Ascending aorta (tissue), 2 donors: ENCODE data around the gene CBX7. TPM values are rescaled to one million over a fixed set of nuclear protein-coding genes. Genes with fewer than 3 reads are reported as not detected.

ENCODE experiments used
- DNase-seq, 2 donors: peaks; one replicate each; pipeline ENCODE4 v3.0.0-alpha.2; 2019; ENCODE audit warnings: low spot score in 2 of 2
- H3K27ac ChIP-seq, 2 donors: fragments of 200-600 bp; sonication (generic); one replicate each; pipeline ENCODE4 v1.5.1; 2016 to 2017; ENCODE audit warnings: mild to moderate bottlenecking in 1 of 2
- H3K27me3 ChIP-seq: fragments of 200-600 bp; sonication (generic); one replicate; pipeline ENCODE4 v1.5.1; 2017
- H3K36me3 ChIP-seq, 2 donors: fragments of 200-600 bp; sonication (generic); one replicate each; pipeline ENCODE4 v1.5.1; 2016
- H3K4me1 ChIP-seq, 2 donors: fragments of 200-600 bp; sonication (generic); one replicate each; pipeline ENCODE4 v1.5.1; 2016 to 2017; ENCODE audit warnings: mild to moderate bottlenecking in 1 of 2
- H3K4me3 ChIP-seq, 2 donors: fragments of 200-600 bp; sonication (generic); one replicate each; pipeline ENCODE4 v1.5.1; 2016 to 2017; ENCODE audit warnings: mild to moderate bottlenecking in 1 of 2
- H3K9me3 ChIP-seq, 2 donors: fragments of 200-600 bp; sonication (generic); one replicate each; pipeline ENCODE4 v1.5.1; 2016
- intact Hi-C: fragments of 100-400 bp; cut with DNase I; formaldehyde crosslinking; loops from one replicate; pipeline ENCODE4 v1.15.1; 2023
- total RNA-seq: library from RNA; depleted of rRNA; stranded (reverse); fragments of >200 nt; gene quantifications from one replicate; pipeline ENCODE4 v1.1.0, GENCODE V29; 2016
- TF ChIP-seq, protein P1 (sequence below), 3 experiments: fragments of 200-600 bp in 2 of 3; fragments of 450-650 bp in 1 of 3; sonication (generic) in 2 of 3; IDR thresholded peaks; one replicate each; pipeline ENCODE4 v1.5.1; 2016 to 2019; ENCODE audit warnings: antibody characterized with exemption in 3 of 3, mild to moderate bottlenecking in 1 of 3, moderate library complexity in 1 of 3

Gene CBX7
- total RNA-seq, 1 donor from 2014 or later = 261 TPM

DNA sequence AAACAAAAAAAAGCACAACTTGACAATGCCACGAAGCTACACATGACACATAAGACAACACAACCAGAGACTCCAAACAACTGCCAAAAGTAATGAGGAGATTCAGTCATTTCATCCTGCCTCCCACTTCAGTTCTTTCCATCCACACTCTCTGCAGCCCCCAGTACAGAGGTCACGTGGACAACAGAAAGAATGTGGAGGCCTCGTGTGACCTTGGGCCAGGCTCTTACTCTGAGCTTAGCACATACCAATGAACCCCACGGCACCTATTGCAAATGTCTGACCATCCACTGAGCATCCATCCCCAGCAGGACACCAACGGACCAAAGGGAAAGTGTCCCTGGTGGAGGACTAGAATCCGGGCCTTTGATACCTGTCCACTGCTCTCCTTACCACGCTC lies 12.5 kb downstream of the CBX7 start:
- DNase-seq = no peak
- H3K27ac ChIP-seq = no peak overlapping the region
- intact Hi-C loops = no loop called here
- no peak overlapping the region for H3K4me3 ChIP-seq
- TF ChIP-seq, protein P1, sequence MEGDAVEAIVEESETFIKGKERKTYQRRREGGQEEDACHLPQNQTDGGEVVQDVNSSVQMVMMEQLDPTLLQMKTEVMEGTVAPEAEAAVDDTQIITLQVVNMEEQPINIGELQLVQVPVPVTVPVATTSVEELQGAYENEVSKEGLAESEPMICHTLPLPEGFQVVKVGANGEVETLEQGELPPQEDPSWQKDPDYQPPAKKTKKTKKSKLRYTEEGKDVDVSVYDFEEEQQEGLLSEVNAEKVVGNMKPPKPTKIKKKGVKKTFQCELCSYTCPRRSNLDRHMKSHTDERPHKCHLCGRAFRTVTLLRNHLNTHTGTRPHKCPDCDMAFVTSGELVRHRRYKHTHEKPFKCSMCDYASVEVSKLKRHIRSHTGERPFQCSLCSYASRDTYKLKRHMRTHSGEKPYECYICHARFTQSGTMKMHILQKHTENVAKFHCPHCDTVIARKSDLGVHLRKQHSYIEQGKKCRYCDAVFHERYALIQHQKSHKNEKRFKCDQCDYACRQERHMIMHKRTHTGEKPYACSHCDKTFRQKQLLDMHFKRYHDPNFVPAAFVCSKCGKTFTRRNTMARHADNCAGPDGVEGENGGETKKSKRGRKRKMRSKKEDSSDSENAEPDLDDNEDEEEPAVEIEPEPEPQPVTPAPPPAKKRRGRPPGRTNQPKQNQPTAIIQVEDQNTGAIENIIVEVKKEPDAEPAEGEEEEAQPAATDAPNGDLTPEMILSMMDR (IDR thresholded peaks at IDR 0.05) = no peak
- no peaks in the 10 kb centered on the region for H3K9me3 ChIP-seq
- no peaks in the 10 kb centered on the region for H3K27me3 ChIP-seq
- H3K4me1 ChIP-seq = peaks cover 2 to 15% of the 10 kb centered on the region in 2 donors
- peaks cover 14 to 36% of the 10 kb centered on the region in 2 donors for H3K36me3 ChIP-seq

DNA sequence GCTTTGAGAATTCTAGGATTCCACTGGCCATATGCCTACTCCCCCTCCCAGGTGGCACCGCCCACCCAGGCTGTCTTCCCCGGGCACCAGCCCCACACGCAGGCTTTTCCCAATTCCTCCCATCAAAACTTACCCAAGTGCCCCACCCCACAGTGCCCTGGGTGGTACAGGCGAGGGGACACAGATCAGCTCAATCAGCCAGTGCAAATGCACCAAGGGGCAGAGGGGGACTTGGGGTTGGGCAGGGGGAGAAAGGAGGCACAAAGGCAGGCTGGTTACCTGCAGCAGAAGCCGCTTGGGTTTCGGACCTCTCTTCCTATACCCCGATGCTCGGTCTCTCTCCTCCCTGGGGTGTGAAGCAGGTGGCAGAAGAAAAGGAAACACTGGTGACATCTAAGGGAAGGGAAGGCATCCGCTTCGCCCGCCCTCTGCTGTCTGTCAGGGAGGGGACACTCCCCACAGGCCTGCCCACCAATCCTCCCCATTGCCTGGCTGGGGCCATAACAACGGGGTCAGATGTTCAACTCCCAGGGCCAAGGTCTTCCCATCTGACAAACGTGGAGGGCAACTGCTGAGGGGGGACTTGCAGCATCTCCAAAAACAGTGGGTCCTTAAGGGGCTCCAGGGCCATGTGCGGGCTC lies 14.0 kb downstream of the CBX7 start:
- H3K4me3 ChIP-seq = no peak overlapping the region
- H3K9me3 ChIP-seq = no peaks in the 10 kb centered on the region
- no peaks in the 10 kb centered on the region for H3K27me3 ChIP-seq
- TF ChIP-seq, protein P1 (IDR thresholded peaks at IDR 0.05) = no peak
- H3K4me1 ChIP-seq = peaks cover 0 to under 1% of the 10 kb centered on the region in 2 donors
- H3K36me3 ChIP-seq = peaks cover 24 to 51% of the 10 kb centered on the region in 2 donors
- DNase-seq = no peak
- intact Hi-C loops = no loop called here
- H3K27ac ChIP-seq = no peak overlapping the region

DNA sequence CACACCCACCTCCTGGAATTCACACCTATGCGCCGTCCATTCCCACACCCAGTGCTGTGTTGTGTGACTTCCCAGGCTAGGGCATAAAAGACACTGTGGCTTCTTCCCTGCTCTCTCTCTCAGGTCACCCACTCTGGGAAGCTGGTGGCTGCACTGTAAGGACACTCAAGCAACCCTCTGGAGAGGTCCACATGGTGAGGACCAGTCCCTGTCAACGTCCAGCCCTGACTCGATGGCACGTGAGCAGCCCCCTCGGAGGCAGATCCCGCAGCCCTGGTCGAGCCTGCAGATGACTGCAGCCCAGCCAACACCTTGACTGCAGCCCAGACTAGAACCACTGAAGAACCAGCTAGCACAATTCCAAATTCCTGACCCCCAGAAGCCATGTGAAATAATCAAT lies 16.2 kb downstream of the CBX7 start:
- Histone ChIP-seq H3K9me3 (no peaks in the 10 kb centered on the region), H3K27ac (no peak overlapping the region), H3K4me1 (no peaks in the 10 kb centered on the region), H3K27me3 (no peaks in the 10 kb centered on the region), H3K4me3 (no peak overlapping the region), H3K36me3 (peaks cover 41 to 72% of the 10 kb centered on the region in 2 donors)
- TF ChIP-seq, protein P1 (IDR thresholded peaks at IDR 0.05) = no peak
- intact Hi-C loops = no loop called here
- no peak for DNase-seq

DNA sequence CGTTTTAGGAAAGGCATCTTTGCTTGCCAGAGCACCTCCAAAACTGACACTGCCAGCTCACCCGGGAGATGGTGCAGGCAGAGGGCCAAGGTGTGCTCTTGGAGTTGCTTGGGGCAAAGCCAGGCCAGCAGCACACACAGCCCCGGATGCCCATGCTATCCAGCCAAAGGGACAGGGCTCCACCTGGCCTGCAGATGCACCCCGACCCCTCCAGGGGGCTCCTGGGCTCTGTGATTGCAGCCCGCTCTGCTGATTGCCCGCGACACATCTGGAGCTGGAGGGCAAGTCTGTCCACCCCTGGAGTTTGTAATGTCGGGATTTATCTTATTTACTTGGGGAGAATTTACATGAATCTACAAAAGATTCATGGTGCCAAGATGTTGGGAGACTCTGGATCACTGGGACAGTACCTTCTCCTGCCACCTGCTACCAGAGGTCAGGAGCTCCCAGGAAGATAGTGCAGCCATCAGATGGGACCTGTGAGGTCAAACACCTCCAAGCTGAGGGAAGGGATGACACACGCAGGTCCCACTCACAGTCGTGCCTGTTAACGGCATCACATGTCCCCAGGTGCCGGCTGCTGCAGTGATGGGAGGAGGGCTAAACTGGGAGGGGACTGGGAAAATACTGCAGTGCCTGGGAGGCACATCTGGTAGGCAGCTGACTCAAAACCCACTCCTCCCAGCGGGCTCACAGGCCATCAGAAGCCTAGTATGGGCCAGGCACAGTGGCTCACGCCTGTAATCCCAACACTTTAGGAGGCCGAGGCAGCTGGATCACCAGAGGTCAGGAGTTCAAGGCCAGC lies 17.2 kb downstream of the CBX7 start:
- Histone ChIP-seq H3K27ac (no peak overlapping the region), H3K36me3 (peaks cover 39 to 74% of the 10 kb centered on the region in 2 donors), H3K27me3 (no peaks in the 10 kb centered on the region), H3K4me3 (no peak overlapping the region), H3K4me1 (no peaks in the 10 kb centered on the region), H3K9me3 (no peaks in the 10 kb centered on the region)
- no peak for DNase-seq
- intact Hi-C loops = no loop called here
- TF ChIP-seq, protein P1 (IDR thresholded peaks at IDR 0.05) = peak in 2 of 3 experiments; percentile 11 to 15

DNA sequence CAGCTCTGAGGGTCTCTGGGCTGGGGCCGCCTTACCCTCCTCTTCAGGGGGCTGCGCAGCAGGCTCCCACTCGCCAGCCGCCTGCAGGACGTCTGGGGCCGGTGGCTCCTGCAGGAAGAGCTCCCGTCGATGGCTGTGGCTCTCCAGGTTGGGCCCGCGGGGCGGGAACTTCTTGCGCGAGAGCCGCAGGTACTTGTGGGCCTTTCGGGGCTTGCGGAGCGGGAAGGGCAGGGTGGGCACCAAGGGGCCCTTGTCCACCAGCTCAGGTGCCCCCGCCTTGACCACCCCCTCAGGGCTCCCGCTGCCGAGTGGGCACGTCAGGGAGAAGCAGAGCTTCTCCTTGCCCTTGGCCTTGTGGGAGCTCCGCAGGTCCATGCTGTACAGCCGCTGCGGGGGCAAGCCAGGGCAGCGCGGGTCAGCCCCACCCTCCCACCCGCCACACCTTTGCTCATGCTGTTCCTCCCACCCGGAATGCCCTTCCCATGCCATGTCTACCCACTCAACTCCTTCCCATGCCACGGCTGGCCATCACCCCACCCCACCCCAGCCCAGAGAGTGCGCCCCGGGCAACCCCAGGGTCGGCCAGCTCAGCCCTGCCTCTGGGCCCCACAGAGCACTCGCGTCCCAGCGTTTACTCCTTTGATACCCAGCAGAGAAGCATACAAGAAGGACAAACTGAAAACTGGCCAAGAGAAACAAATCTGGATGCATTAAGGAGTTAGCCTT lies 18.0 kb downstream of the CBX7 start:
- Histone ChIP-seq H3K27me3 (no peaks in the 10 kb centered on the region), H3K27ac (no peak overlapping the region), H3K4me1 (no peaks in the 10 kb centered on the region), H3K36me3 (peaks cover 38 to 74% of the 10 kb centered on the region in 2 donors), H3K9me3 (no peaks in the 10 kb centered on the region), H3K4me3 (no peak overlapping the region)
- DNase-seq = no peak
- intact Hi-C loops = no loop called here
- TF ChIP-seq, protein P1 (IDR thresholded peaks at IDR 0.05) = no peak
